ENCODE measurements around the gene ST3GAL3. TPM values are rescaled to one million over a fixed set of nuclear protein-coding genes. Genes with fewer than 3 reads are reported as not detected.

The ST3GAL3 gene
- total RNA-seq, 1 experiment from 2014 or later = 8.3 TPM

DNA sequence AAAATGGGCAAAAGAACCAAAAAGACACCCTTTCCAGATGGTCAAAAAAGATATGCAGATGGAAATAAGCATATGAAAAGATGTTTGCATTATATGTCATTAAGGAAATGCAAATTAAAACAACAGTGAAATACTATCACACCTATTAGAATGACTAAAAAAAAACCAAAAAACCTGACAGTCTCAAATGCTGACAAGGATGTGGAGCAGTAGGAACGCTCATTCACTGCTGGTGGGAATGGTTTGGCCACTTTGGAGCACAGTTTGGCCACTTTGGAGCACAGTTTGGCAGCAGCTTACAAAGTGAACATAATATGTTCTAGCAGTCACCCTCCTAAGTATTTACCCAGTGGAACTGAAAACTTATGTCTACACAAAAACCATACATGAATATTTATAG, 121.2 kb downstream of the ST3GAL3 start:
- H3K23me2 ChIP-seq (ENCODE audit: insufficient read length, low read depth, low read length, poor library complexity, severe bottlenecking) = no peaks in the 10 kb centered on the region
- no peak overlapping the region for H2AK5ac ChIP-seq (ENCODE audit: insufficient read length, low read length)
- no peak overlapping the region for H3T11ph ChIP-seq (ENCODE audit: low read length)
- H4K91ac ChIP-seq (ENCODE audit: insufficient read length, low read depth, low read length) = no peak overlapping the region
- no peak overlapping the region for H3K27ac ChIP-seq (ENCODE audit: insufficient read length, low read depth, low read length)
- whole genome bisulfite sequencing (ENCODE audit: extremely low coverage, insufficient read length, low lambda C conversion rate) = no CpG with 5 or more reads among the region's 1 CpG
- H2BK5ac ChIP-seq (ENCODE audit: insufficient read length, low read length) = no peak overlapping the region
- no peaks in the 10 kb centered on the region for H3K9me3 ChIP-seq (ENCODE audit: control insufficient read depth, low read depth, low read length)
- Mint-ChIP-seq H3K9me3 (no peaks in the 10 kb centered on the region; a peak in 1 of 5 replicates), H3K36me3 (ENCODE audit: insufficient read depth in 1 of 3, low read depth in 3 of 3) (peaks cover 0 to 2% (median 0%) of the 10 kb centered on the region in 3 experiments; a peak in 1 of 7 replicates), H3K27me3 (ENCODE audit: low read depth) (no peaks in the 10 kb centered on the region), H3K4me1 (peaks cover 19 to 23% of the 10 kb centered on the region in 2 experiments), H3K4me3 (no peak overlapping the region), H3K27ac (no peak overlapping the region)
- H3K4me2 ChIP-seq (ENCODE audit: insufficient read depth, insufficient read length, low read length) = no peak overlapping the region
- H3K79me2 ChIP-seq (ENCODE audit: insufficient read depth, low read length) = no peaks in the 10 kb centered on the region
- no peak overlapping the region for H2BK120ac ChIP-seq (ENCODE audit: low read depth, low read length, poor library complexity, severe bottlenecking)
- no peaks in the 10 kb centered on the region for H3K79me1 ChIP-seq (ENCODE audit: insufficient read depth, low read depth, low read length, poor library complexity, severe bottlenecking)
- H2BK12ac ChIP-seq (ENCODE audit: insufficient read length, low read depth, low read length) = no peak overlapping the region
- peaks cover 6% of the 10 kb centered on the region for H3K4me1 ChIP-seq (ENCODE audit: insufficient read depth, low read length)
- no peak overlapping the region for H3K14ac ChIP-seq (ENCODE audit: insufficient read depth, low read length)
- no peak overlapping the region for H3K9ac ChIP-seq (ENCODE audit: extremely low read depth, insufficient read length, low read length)
- no peak overlapping the region for H3K23ac ChIP-seq (ENCODE audit: insufficient read length, low read depth, low read length)
- H3K56ac ChIP-seq (ENCODE audit: insufficient read length, low read depth, low read length) = no peak overlapping the region
- no peak overlapping the region for H2BK20ac ChIP-seq (ENCODE audit: low read depth, low read length, poor library complexity, severe bottlenecking)
- no peak overlapping the region for H3K18ac ChIP-seq (ENCODE audit: insufficient read length, low read depth, low read length)
- no peak for DNase-seq
- no peak overlapping the region for H4K5ac ChIP-seq (ENCODE audit: insufficient read length, low read depth, low read length)
- H4K8ac ChIP-seq (replicated peaks; ENCODE audit: insufficient read length, low read depth, low read length) = no peak overlapping the region
- H4K20me1 ChIP-seq (ENCODE audit: control insufficient read depth, insufficient read depth, insufficient read length) = no peaks in the 10 kb centered on the region
- H3K4ac ChIP-seq (ENCODE audit: low read depth, low read length) = no peak overlapping the region
- H3K27me3 ChIP-seq (ENCODE audit: insufficient read depth, low read length) = no peaks in the 10 kb centered on the region
- no peak overlapping the region for H2BK15ac ChIP-seq (ENCODE audit: low read depth, low read length)
- TF ChIP-seq, protein P1, sequence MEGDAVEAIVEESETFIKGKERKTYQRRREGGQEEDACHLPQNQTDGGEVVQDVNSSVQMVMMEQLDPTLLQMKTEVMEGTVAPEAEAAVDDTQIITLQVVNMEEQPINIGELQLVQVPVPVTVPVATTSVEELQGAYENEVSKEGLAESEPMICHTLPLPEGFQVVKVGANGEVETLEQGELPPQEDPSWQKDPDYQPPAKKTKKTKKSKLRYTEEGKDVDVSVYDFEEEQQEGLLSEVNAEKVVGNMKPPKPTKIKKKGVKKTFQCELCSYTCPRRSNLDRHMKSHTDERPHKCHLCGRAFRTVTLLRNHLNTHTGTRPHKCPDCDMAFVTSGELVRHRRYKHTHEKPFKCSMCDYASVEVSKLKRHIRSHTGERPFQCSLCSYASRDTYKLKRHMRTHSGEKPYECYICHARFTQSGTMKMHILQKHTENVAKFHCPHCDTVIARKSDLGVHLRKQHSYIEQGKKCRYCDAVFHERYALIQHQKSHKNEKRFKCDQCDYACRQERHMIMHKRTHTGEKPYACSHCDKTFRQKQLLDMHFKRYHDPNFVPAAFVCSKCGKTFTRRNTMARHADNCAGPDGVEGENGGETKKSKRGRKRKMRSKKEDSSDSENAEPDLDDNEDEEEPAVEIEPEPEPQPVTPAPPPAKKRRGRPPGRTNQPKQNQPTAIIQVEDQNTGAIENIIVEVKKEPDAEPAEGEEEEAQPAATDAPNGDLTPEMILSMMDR (conservative IDR thresholded peaks at IDR 0.05) = no peak
- H2AFZ ChIP-seq (ENCODE audit: low read length) = no peak overlapping the region
